ENCODE data around the gene ACTL6B.

DNA sequence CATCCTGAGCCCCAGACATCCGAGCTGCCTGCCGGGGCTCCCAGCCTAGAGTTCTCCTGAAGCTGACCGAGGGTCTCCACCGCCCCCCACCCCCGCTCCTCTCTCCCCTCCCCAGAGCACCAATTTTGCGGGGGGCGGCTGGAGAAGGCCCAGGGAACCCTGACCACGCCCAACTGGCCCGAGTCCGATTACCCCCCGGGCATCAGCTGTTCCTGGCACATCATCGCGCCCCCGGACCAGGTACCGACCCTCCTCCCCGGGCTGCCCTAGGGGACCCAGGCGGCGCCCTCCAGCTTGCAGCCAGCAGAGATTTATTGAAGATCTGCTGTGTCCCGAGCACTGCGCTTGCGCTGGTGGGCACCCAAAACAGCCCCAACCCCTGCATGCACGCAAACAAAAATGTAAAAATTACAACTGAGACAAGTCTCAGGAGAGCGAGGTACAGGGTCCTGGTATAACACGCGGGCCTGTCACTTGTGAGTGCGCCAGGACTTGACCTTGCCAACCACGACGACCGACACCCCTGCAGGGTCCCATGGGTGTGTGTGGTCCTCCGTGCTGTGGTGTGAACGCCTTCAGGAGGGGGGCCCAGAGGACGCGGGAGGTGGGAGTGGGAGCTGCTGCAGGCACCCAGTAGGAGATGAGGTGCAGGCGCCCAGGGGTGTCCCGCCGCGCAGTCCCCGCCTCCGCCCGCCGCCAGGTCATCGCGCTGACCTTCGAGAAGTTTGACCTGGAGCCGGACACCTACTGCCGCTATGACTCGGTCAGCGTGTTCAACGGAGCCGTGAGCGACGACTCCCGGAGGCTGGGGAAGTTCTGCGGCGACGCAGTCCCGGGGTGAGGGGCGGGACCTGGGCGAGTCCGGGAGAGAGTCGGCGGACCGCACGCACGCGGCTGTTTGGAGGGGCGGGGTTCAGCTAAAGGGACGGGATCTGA, 51.0 kb downstream of the ACTL6B start:
- TF ChIP-seq ZNF274 (IDR thresholded peaks at IDR 0.05; ENCODE audit: low read depth, low read length) (no peak), YY1 (IDR thresholded peaks at IDR 0.05; ENCODE audit: insufficient read depth, insufficient read length) (no peak), SUZ12 (IDR thresholded peaks at IDR 0.05; ENCODE audit: extremely low read depth, insufficient read depth, insufficient read length) (no peak)
